Measurements from ENCODE around the gene CARS2.
A peak's percentile ranks its signal among the peaks of the same experiment; 100 is the strongest.

- TF ChIP-seq CTCF (IDR thresholded peaks at IDR 0.05), result peak in 1 of 3 donors; percentile 14
- no peak for TF ChIP-seq POLR2A (IDR thresholded peaks at IDR 0.05)
These were observed 112.3 kb downstream of the CARS2 start for GRCh38 chr13:110593430-110594130.
